GM12872 (cell line): ENCODE measurements around the gene WBP1.

Experiments used
- TF ChIP-seq, protein P1 (sequence below): IDR thresholded peaks from 3 replicates; pipeline ENCODE4 v1.5.1; 2011; ENCODE audit warnings: low read depth, mild to moderate bottlenecking, low read length, moderate library complexity; ENCODE audit not compliant: insufficient read depth

Gene WBP1

GRCh38 chr2:74504591-74504990, 46.4 kb downstream of the WBP1 start:
- TF ChIP-seq, protein P1, sequence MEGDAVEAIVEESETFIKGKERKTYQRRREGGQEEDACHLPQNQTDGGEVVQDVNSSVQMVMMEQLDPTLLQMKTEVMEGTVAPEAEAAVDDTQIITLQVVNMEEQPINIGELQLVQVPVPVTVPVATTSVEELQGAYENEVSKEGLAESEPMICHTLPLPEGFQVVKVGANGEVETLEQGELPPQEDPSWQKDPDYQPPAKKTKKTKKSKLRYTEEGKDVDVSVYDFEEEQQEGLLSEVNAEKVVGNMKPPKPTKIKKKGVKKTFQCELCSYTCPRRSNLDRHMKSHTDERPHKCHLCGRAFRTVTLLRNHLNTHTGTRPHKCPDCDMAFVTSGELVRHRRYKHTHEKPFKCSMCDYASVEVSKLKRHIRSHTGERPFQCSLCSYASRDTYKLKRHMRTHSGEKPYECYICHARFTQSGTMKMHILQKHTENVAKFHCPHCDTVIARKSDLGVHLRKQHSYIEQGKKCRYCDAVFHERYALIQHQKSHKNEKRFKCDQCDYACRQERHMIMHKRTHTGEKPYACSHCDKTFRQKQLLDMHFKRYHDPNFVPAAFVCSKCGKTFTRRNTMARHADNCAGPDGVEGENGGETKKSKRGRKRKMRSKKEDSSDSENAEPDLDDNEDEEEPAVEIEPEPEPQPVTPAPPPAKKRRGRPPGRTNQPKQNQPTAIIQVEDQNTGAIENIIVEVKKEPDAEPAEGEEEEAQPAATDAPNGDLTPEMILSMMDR, result no peak

GRCh38 chr2:74505448-74506246, 47.4 kb downstream of the WBP1 start:
- TF ChIP-seq, protein P1, result no peak

DNA sequence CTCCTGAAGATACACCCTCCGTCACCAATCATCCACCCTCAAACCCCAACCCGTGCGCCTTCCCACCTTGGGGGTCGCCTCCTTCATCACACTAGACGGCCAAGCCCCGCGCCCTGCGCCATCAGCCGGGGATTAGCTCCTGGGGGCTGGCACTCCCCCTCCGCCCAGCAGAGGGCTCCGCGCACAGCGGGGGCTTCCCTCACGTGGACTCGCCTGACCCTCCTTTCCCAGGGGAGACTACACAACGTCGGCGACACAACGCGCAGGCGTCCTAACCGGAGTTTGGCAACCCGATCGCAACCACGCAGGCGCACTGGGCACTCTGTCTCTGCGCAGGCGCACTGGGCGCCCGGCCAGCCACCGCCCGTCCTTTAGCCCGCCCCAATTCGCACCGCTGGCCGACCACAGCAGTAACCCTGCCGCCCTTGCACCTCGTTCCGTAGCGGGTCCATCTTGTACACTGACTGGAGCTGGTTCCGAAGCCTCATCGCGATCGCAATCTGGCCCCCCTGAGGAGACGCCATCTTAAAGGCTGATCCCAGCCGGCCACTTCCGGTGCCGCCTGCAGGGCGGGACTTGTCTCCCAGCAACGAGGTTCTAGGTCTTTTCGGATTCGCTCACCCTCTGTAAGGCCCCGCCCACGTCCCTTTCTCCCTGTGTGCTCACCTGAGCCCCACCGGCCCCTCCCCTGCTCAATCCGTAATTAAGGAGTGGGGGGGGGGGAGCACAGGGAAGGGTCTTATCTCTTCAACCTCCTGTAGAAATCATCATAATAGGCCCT, 49.1 kb downstream of the WBP1 start, which contains the start of gene PCGF1:
Gene PCGF1 (minus strand): TSS at position 551 of the 781 bp plus-strand sequence. CDS start 27 bp downstream, at position 524.
- TF ChIP-seq, protein P1, result peak; percentile 76

DNA sequence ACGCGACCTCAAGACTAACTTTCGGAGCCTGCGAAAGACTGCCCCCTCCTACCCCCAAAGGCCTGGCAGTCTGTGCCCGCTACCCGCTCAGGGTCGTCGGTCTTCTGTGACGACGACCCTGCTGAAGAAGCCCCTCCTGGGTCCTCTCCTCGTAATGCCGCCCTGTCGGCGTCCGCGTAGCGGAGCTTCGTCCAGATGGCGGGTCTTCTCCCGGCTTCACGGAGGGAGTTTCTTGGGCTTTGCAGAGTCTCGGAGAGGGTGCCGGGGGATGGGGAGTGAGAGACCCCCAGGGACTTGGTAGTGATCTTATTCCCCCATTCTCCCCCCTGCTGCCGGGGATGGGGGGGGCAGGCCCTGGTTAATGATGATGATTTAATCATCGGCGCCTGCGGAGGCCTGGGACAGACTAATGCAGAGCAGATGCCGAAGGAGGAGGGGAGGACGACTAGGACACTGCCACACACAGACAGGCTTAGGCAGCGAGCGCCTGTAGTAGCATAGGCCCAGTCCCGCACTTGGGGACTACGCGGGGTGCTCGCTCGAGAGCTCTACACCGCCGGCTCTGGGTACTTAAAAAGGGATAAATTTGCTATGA, 49.8 kb downstream of the WBP1 start:
- TF ChIP-seq, protein P1, result no peak

GRCh38 chr2:74510272-74510671, 52.0 kb downstream of the WBP1 start:
- TF ChIP-seq, protein P1, result no peak
